ENCODE data around the gene EIF4EBP3. TPM values are rescaled to one million over a fixed set of nuclear protein-coding genes. Genes with fewer than 3 reads are reported as not detected.
A peak's percentile ranks its signal among the peaks of the same experiment; 100 is the strongest.

Gene EIF4EBP3
- total RNA-seq, 1 experiment from 2014 or later, result 35.3 TPM

DNA sequence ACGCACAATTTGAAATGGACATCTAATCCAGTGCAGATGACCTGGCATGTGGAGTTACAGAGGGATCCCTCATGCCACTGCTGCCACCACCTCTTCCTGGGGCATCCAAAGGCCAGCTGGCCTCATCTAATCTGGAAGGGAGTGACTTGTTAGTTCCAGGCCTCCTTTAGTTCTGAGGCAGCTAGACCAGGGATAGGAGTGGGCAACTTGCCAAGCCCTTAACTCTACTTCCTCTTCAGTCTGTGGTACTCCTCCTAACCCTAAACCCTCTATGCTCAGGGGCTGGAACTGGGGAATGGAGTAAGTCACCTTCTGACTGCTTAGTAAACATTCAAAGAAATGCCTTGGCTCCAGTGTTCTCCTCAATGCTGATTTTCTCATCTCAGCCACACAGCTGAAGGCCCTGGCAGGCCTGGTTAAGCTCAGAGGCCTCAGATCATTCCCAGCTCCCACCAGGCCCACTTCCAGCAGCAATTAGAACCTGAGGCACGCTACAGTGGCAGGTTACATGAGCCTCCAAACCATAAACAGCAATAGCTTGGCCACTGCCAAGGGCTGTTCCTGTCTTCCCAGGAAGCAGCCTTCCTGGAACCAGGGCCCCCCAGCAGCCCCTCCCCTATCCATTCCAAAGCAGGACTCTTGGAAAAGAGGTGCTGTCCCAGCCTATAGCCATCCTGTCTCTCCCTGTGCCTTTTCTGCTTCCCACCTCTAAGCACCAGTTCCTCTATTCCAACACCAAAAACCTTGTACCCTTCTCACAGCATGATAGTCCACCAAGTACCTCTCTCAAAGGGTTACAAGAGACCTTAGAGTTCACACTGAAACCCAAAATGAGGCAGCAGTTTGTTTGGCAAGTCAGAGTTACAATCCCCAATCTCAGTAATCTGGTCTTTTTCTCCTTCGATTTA lies 2.0 kb downstream of the EIF4EBP3 start:
- ChIA-PET POLR2A (interaction anchor here (0.6 to 6.1 kb wide), 10 partner anchors 11 to 1560 kb away, joined by 3 to 188 read pairs (median 4); partner anchors contain the start of genes APBB3, HARS1, HARS2 and IK), CTCF (interaction anchor here (0.6 to 3.3 kb wide), 10 partner anchors 12 to 392 kb away, joined by 3 to 42 read pairs (median 6); partner anchors contain the start of genes IK, NDUFA2 and TMCO6)
- intact Hi-C loops (cut with micrococcal nuclease), result loop anchor here (5.0 to 10.0 kb wide), 2 partner anchors 147 to 305 kb away; partner anchors contain the start of gene ANKHD1
- Mint-ChIP-seq H3K27ac (ENCODE audit: low read depth, unreplicated experiment) (peak overlapping the region; percentile 80), H3K9me3 (ENCODE audit: unreplicated experiment) (no peaks in the 10 kb centered on the region), H3K36me3 (ENCODE audit: insufficient read depth, unreplicated experiment) (peaks cover 81% of the 10 kb centered on the region), H3K4me3 (ENCODE audit: unreplicated experiment) (peak overlapping the region; percentile 77), H3K27me3 (ENCODE audit: insufficient read depth, unreplicated experiment) (no peaks in the 10 kb centered on the region), H3K4me1 (ENCODE audit: insufficient read depth, unreplicated experiment) (peaks cover 42% of the 10 kb centered on the region)
- TF ChIP-seq, protein P1, sequence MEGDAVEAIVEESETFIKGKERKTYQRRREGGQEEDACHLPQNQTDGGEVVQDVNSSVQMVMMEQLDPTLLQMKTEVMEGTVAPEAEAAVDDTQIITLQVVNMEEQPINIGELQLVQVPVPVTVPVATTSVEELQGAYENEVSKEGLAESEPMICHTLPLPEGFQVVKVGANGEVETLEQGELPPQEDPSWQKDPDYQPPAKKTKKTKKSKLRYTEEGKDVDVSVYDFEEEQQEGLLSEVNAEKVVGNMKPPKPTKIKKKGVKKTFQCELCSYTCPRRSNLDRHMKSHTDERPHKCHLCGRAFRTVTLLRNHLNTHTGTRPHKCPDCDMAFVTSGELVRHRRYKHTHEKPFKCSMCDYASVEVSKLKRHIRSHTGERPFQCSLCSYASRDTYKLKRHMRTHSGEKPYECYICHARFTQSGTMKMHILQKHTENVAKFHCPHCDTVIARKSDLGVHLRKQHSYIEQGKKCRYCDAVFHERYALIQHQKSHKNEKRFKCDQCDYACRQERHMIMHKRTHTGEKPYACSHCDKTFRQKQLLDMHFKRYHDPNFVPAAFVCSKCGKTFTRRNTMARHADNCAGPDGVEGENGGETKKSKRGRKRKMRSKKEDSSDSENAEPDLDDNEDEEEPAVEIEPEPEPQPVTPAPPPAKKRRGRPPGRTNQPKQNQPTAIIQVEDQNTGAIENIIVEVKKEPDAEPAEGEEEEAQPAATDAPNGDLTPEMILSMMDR (IDR thresholded peaks at IDR 0.05; ENCODE audit: unreplicated experiment), result no peak
- peak; percentile 35 for DNase-seq (ENCODE audit: unreplicated experiment)
- BruUV-seq (replicated peaks), result no TSS peak

DNA sequence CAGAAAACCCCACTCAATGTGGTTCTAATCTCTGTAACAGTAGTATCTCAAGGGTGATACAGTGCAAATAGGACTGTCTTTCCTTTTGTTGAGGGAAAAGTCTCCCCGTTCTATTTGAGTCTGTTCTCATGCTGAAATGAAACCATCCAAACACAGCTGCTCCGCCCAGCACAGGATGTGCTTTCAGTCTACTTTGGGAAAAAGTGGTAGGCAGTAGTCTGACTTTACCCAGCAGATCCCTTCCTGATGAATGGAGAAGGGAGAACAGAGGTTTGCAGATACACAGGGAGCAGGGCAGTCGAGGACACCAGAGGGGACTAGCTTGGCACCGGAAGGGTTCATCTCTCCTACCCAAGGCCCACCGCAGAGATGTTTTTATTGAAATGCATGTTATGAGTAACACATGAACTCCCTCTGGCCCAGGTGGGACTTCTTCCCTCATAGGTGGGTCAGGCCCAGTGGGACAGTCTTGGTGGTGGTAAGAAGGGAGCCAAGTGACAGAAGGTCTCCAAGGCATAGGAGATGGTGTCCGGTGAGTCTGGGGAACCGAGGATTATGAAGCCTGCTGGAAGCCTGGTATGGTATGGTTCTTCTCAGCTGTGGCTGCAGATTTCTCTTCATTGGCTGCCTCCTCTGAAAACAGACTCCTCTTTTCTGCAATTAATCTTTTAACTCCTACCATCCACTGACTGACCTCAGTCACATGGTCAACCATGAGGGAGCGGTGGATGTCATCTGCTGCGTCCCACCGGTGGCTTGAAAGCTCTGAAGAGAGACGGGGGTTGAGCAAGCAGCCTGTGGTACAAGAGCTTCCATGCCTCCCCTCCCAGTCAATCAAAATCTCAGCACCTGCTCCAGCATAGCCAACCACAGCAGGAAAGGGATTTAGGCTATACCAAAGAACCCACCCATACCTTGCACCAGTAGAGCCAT lies 3.0 kb downstream of the EIF4EBP3 start:
- TSS peak; percentile 49 for BruUV-seq (replicated peaks)
- intact Hi-C loops (cut with micrococcal nuclease), result no loop called here
- H3K4me3 Mint-ChIP-seq (ENCODE audit: unreplicated experiment), result no peak overlapping the region
- H3K27ac Mint-ChIP-seq (ENCODE audit: low read depth, unreplicated experiment), result no peak overlapping the region
- H3K27me3 Mint-ChIP-seq (ENCODE audit: insufficient read depth, unreplicated experiment), result no peaks in the 10 kb centered on the region
- ChIA-PET CTCF (interaction anchor here (0.7 to 1.4 kb wide), 2 partner anchors 88 kb away, joined by 4 to 6 read pairs; no protein-coding TSS in a partner anchor), POLR2A (interaction anchor here (0.6 to 6.1 kb wide), 10 partner anchors 10 to 170 kb away, joined by 3 to 188 read pairs (median 4); partner anchors contain the start of genes APBB3, HARS1, HARS2 and IK)
- no peak for DNase-seq (ENCODE audit: unreplicated experiment)
- H3K9me3 Mint-ChIP-seq (ENCODE audit: unreplicated experiment), result no peaks in the 10 kb centered on the region
- TF ChIP-seq, protein P1 (IDR thresholded peaks at IDR 0.05; ENCODE audit: unreplicated experiment), result no peak
- H3K36me3 Mint-ChIP-seq (ENCODE audit: insufficient read depth, unreplicated experiment), result peaks cover 72% of the 10 kb centered on the region
- peaks cover 46% of the 10 kb centered on the region for H3K4me1 Mint-ChIP-seq (ENCODE audit: insufficient read depth, unreplicated experiment)

DNA sequence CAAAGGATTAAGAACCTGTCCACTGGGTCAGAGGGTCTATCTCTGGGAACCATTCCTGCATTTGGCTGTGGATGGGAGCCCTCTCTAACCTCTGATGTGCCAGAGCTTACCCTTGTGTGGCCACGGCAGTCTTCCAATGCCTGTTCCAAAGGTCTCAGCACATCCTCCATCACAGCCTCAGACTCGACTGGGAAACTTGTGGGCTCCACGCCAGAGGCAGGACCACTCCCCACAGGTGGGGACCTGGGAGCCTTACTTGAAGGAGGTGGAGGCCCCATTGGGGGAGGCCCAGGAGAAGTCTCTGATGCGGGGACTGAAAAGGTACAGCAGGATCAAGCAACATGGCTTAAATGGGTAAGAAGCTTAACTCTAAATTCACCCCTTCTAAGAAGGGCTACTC lies 4.4 kb downstream of the EIF4EBP3 start:
- ChIA-PET POLR2A (interaction anchor here (0.6 to 3.4 kb wide), 5 partner anchors 12 to 175 kb away, joined by 4 to 23 read pairs (median 5); partner anchors contain the start of genes APBB3, HARS1, HARS2 and IK), CTCF (interaction anchor here (0.7 to 1.4 kb wide), 4 partner anchors 73 to 199 kb away, joined by 3 to 4 read pairs (median 3); no protein-coding TSS in a partner anchor)
- no peak for DNase-seq (ENCODE audit: unreplicated experiment)
- peaks cover 63% of the 10 kb centered on the region for H3K36me3 Mint-ChIP-seq (ENCODE audit: insufficient read depth, unreplicated experiment)
- no TSS peak for BruUV-seq (replicated peaks)
- H3K9me3 Mint-ChIP-seq (ENCODE audit: unreplicated experiment), result no peaks in the 10 kb centered on the region
- TF ChIP-seq, protein P1 (IDR thresholded peaks at IDR 0.05; ENCODE audit: unreplicated experiment), result no peak
- no peak overlapping the region for H3K27ac Mint-ChIP-seq (ENCODE audit: low read depth, unreplicated experiment)
- H3K27me3 Mint-ChIP-seq (ENCODE audit: insufficient read depth, unreplicated experiment), result no peaks in the 10 kb centered on the region
- intact Hi-C loops (cut with micrococcal nuclease), result no loop called here
- peaks cover 50% of the 10 kb centered on the region for H3K4me1 Mint-ChIP-seq (ENCODE audit: insufficient read depth, unreplicated experiment)
- H3K4me3 Mint-ChIP-seq (ENCODE audit: unreplicated experiment), result no peak overlapping the region
